ENCODE measurements around the gene MMP27.
"Not testable (repeated sequence)": the region's sequence is repeated elsewhere in the genome, so short reads cannot be mapped to it uniquely, and the experiment has no call there.

Gene MMP27

GRCh38 chr11:102705626-102706025 is at the start of gene MMP27:
Gene MMP27, minus strand, starts transcription at chr11:102705769. Its CDS starts 55 bp downstream, at chr11:102705714.
- DNase-seq, result no peak

- DNase-seq, result no peak
These were observed 47.7 kb upstream of the MMP27 start for GRCh38 chr11:102753267-102753666.

DNA sequence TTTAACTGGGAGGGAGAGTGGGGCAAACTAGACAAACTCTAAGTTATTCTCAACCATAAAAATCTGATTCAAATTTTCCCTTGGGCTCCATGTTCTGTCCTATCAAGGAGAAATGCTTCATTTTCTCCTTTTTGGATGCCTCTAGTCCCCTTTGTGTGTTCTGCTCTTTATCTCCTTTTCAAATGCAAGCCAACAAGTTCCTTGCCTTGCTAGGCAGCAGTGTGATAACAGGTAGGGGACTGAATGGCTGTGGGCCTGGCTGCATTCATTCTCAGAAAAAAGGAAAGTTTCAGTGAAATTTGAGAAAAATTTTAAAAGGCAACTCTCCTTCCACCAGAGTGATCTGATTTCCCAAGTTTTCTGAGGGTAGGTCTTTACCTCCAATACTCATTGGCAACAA is 46.1 kb upstream of the MMP27 start:
- DNase-seq, result no peak

DNA sequence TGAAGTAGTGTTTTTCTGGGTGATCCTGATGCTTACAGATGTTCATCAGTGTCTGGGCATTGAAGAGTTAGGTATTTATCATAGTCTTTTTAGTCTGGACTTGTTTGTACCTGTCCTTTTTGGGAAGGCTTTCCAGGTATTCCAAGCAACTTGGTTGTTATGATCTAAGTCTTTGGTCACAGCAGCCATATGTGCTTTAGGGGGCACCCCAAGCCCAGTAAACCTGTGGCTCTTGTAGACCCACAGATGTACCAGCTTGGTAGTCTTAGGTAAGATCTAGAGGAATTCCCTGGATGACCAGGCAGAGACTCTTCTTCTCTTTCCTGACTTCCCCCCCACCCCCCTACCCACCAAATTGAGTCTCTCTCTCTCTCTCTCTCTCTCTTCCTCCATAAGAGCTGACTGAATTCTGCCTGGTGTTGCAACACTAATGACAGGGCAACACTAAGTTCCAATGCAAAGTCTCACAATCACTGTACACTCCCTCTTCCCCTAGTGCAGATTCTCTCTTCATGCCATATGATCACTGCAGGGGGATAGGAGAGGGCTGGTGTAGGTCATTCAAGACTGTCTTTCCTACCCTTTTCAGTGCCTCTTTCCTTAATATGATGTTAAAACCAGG is 43.6 kb upstream of the MMP27 start:
- DNase-seq, result no peak

DNA sequence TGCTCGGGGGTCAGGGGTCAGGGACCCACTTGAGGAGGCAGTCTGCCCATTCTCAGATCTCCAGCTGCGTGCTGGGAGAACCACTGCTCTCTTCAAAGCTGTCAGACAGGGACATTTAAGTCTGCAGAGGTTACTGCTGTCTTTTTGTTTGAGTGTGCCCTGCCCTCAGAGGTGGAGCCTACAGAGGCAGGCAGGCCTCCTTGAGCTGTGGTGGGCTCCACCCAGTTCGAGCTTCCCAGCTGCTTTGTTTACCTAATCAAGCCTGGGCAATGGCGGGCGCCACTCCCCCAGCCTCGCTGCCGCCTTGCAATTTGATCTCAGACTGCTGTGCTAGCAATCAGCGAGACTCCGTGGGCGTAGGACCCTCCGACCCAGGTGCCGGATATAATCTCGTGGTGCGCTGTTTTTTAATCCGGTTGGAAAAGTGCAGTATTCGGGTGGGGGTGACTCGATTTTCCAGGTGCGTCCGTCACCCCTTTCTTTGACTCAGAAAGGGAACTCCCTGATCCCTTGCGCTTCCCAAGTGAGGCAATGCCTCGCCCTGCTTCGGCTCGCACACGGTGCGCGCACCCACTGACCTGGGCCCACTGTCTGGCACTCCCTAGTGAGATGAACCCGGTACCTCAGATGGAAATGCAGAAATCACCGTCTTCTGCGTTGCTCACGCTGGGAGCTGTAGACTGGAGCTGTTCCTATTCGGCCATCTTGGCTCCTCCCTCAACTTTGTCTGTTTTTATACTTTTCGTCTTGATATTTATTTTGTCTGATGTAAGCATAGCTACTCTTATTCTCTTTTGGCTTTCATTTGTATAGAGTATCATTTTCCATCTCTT is 41.4 kb upstream of the MMP27 start:
- not testable (repeated sequence) for DNase-seq

- no peak for DNase-seq
These were observed 29.1 kb upstream of the MMP27 start for GRCh38 chr11:102734650-102735049.

DNA sequence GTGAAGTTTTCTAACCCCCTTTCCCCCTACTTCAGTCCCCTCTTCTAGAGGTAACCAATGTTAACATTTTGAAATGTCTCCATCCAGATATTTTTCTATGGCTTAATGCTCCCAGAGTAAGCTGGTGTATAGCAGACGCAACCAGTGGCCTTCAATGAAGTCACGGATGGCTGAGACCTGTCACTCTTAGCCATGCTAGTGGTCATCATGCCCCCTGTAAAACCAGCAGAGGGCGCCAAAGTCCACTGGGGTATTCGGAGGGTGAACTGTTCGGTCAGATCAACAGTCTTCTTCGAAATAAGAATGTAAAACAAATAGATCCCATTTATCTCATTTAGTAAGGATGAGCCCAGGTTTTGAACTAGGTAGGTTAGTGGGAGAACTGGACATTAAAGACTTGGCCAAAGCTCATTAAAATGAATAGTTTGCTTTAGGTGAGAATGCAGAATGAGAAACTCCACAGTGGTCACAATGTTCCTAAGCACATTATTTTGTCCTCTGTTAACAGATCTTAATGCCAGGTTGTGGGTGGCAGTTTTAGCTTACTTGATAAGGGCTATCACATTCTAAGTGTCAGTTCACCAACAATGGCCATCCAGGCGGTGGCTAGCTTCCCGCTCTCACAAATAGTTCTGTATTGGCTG is 27.8 kb upstream of the MMP27 start:
- DNase-seq, result peak; percentile 62 to 69

DNA sequence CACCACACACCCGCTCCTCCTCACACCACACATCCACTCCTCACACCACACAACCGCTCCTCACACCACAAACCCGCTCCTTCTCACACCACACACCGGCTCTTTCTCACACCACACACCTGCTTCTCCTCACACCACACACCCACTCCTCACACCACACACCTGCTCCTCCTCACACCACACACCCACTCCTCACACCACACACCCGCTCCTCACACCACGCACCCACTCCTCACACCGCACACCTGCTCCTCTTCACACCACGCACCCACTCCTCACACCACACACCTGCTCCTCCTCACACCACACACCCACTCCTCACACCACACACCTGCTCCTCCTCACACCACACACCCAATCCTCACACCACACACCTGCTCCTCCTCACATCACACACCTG is 25.4 kb upstream of the MMP27 start:
- not testable (repeated sequence) for DNase-seq

GRCh38 chr11:102729849-102730815 is 24.6 kb upstream of the MMP27 start:
- DNase-seq, result no peak

DNA sequence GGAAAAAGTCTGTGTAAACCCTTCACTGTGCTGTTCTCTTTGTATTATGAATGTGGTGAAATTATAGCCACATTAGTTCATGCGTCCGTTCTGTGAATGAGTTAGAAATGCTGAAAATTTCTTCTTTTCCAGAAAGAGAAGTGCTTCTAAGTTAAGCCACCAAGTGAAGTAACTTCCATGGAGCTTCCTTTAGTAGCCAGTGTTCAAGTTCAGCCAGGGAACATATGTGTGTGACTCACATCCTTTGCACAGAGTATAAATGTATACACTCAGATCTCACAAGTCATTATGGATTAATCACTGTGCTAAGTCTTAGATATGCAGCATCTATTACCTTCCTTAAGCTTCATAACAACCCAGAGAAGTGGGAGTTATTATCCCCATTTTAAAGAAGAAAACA is 22.3 kb upstream of the MMP27 start:
- peak; percentile 87 to 91 for DNase-seq

DNA sequence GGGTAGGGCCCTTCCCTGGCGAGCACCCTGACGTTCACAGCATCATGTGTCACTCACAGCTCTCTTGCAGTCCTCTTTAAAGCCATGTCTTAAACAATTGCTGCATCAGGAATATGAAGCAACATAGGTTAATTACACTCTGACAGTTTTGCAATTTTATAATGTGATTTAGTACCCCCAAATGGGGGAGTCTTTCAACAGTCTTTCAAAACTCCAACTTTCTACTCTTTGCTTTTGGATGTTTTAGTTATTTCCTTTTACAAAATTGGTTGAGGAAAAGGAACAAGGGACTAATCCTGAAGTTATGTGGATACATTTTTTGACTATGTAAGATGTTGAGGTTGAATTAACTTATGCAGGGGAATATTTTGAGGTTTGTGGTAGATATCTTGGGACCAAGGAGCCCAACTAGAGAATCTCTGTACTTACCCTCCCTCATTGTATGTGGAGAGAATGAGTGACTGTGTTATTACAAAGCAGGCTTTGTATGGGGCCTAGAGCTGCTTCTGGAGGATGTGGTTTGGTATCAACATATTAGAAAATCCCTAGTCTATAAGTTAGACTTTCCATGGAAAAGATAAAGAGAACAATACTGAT is 19.4 kb upstream of the MMP27 start, which contains the start of gene MMP8:
TSS of gene MMP8 (minus strand) at position 51 of the 597 bp plus-strand sequence. CDS start 99 bp downstream, outside the sequence.
- DNase-seq, result peak in 1 of 2 experiments; percentile 3

DNA sequence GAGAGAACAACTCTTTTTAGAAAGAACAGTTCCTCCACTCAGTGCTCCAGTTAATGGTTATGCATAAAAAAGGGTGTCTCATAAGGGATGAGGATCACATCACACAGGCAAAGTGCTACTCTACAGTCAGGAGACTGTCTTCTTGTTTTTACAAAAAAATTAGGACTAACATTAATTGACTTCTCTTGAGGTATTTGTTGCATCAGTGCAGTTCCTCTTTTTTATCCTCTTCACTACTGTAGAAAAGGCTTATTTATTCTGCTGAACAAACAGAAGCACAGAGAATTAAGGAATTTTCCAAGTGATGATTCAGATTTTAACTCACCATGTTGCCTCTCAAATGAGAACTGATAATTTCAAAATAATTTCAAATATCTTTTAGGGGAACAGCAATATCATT is 17.3 kb upstream of the MMP27 start:
- peak; percentile 82 to 88 for DNase-seq

- DNase-seq, result no peak
These were observed 14.2 kb upstream of the MMP27 start for GRCh38 chr11:102719620-102720277.

- DNase-seq, result no peak
These were observed 11.7 kb upstream of the MMP27 start for GRCh38 chr11:102717280-102717679.

GRCh38 chr11:102716527-102716926 is 11.0 kb upstream of the MMP27 start:
- DNase-seq, result peak; percentile 58 to 67

DNA sequence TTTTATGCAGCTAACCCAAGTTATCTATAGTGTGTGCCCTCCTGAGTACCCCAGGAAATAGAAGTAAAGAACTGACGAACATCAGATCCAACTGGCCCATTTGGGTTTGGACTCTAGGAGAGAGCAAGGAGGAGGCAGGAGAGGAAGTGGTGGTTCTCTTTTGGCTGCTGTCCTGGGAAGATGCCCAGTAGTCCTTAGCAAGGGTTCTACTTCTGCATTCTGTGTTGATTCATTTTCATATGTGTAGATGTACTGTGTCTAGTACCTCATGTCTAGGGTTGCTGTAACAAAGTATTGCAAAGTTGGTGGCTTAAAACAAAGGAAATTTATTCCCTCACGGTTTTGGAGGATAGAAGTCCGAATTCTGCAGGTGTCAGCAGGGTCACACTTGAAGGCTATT is 6.6 kb upstream of the MMP27 start:
- DNase-seq, result peak; percentile 64 to 74

DNA sequence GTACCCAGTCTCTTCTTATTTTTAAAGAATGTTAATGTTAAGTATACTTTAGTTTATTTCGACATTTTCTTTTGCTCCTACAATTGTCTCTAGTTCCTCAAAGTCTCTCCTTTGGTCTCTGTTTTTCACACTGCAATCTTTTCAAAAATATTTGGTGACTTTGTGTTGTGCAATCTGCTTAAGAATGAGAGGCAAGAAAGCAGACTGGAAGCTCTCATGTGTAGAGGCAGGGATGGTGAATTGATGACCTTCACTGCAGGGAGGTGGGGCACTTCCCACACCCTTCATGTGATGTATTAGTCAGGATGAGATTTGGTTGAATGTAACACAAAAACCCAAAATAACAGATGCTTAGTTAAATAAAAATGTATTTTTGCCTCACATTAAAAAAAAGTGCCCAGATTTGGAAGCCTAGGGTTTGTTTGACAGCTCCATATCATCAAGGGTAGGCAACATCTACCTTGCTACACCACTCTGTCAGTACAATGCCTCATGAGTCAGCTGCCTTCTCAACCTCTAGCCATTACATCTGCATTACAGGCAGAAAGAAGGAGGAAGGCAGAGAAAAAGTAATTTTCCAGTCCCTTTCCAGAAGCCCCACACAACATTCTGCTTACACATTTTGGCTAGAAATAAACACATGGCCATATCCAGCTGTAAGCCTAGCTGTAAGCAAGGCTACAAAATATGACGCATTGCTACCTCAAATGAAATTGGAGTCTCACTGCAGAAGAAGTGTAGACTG is 3.8 kb upstream of the MMP27 start:
- DNase-seq, result peak; percentile 83 to 89

DNA sequence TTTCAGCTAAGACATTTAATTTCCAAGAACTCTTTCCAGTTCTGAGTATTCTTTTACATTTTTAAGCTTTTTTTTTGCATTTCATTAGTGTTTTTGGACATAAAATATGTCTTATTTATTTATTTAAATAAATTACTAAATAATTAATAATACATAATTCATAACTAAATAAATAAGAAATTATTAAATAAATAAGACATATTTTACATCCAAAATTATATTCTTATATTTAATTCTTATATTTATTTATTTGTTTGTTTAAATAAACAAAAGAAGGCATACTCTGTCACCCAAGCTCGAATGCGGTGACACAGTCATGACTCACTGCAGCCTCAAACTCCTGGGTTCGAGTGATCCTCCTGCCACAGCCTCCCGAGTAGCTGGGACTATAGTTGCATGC is 3.1 kb upstream of the MMP27 start:
- DNase-seq, result no peak

GRCh38 chr11:102704841-102705240 is 728 bp downstream of the MMP27 start:
- DNase-seq, result no peak

DNA sequence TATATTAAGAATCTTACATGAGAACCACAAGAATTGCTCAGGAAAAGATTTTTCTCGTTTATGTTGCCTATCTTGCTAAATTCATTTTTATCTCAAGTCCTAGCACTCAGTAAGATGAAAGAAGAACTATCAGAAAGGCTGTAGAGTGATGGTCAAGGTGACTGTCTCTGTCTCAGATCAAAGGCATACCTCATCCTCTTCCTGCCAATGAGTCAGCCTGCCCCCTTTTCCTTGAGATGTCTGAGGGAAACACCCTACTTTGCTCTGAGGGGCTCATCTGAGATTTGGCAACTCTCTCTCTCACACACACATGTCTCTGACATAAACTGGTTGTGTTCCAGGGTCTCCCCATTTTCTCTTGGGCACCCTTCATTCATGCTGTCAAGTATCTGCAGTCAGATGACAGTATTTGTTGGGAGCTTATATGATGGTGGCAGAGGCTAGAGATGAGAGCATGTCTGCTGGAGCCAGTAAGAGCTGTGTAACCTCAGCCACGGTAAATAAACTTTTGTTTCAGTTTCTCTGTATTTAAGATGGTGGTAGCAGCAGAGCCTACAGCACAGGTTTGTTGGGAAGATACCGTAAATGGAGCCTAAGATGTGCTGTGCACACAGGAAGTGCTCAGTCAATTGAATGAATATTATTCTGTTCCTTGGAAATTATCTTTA is 1.6 kb downstream of the MMP27 start:
- DNase-seq, result no peak

Measured in AML-193 (cell line).